Activated CD8-positive, alpha-beta memory T cell treated with anti-CD3 and anti-CD28 coated beads, Interleukin-2, amount 10 ng/mL, durations not matched to agents 7 days and 5 days (primary cell): Measurements from ENCODE around the gene YBX2. TPM values are rescaled to one million over a fixed set of nuclear protein-coding genes. Genes with fewer than 3 reads are reported as not detected.

Experiments
- ATAC-seq: fragments of 150-1000 bp; cut with Tn5 transposase; one replicate; pipeline ENCODE4 v1.10.0; 2021; ENCODE audit warnings: moderate library complexity
- CTCF ChIA-PET: fragments of 350-600 bp; sonication (Branson Sonifier 250); formaldehyde crosslinking; loops from one replicate; lab custom pipeline; 2021; ENCODE audit warnings: antibody characterized with exemption; lab: Charles Lee
- DNase-seq: peaks from one replicate; pipeline ENCODE4 v3.0.0-alpha.2; 2020
- H3K27ac Mint-ChIP-seq: one replicate; pipeline ENCODE4 v1.8.0; 2021; ENCODE audit warnings: mild to moderate bottlenecking, mixed read lengths
- H3K27me3 Mint-ChIP-seq: one replicate; pipeline ENCODE4 v1.8.0; 2021; ENCODE audit warnings: mixed read lengths
- H3K36me3 Mint-ChIP-seq: one replicate; pipeline ENCODE4 v1.8.0; 2021; ENCODE audit warnings: mild to moderate bottlenecking, mixed read lengths
- H3K4me1 Mint-ChIP-seq: one replicate; pipeline ENCODE4 v1.8.0; 2021; ENCODE audit warnings: mixed read lengths
- H3K4me3 Mint-ChIP-seq: one replicate; pipeline ENCODE4 v1.8.0; 2021; ENCODE audit warnings: mild to moderate bottlenecking, moderate library complexity, mixed read lengths
- H3K9me3 Mint-ChIP-seq: one replicate; pipeline ENCODE4 v1.8.0; 2022; ENCODE audit warnings: low read depth, mixed read lengths
- total RNA-seq, 2 experiments: library from RNA; stranded (reverse); gene quantifications; one replicate each; pipeline ENCODE4 v1.2.3, GENCODE V29; 2021

YBX2 gene
- total RNA-seq, 2 experiments from 2014 or later, result 0.35 to 1.4 TPM

DNA sequence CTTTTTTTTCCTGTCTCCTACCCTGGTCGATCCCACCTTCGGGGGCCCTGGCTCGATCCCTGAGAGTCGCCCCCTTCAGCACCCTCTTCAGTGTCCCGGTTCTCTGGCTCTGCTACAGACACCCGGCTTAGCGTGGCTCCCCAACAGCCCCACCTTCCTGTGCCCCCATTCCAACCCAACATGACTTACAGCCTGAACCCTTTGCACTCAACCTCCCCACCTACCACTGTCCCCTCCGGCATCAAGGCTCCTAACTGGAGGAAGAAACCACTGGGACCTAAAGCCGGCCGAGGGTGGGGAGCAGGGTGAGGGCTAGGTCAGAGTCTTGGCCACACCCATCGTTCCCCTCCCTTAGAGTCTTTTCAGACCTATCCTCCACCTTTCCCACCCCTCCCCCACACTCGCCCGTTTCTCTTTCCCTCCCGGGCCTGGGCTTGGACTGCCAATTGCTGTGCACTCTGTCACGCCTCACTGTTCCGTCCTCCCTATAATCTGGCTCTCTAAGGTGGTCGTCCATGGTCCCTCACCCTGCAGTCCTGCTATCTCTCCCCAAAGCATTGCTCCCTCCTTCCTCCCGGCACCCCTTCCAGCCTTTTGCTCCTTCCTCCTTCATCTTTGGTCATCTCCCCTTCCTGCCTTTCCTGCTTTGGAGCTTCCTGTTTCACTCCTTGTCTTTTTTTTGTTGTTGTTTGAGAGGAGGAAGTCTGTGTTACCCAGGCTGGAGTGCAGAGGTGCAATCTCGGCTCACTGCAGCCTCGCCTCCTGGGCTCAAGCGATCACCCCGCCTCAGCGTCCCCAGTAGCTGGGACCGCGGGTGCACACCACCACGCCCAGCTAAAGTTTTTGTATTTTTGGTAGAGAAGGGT is 31.3 kb downstream of the YBX2 start:
- Mint-ChIP-seq H3K4me1 (peaks cover 24% of the 10 kb centered on the region), H3K36me3 (no peaks in the 10 kb centered on the region), H3K9me3 (no peaks in the 10 kb centered on the region), H3K27ac (no peak overlapping the region), H3K4me3 (peak overlapping the region; percentile 63), H3K27me3 (peaks cover 36% of the 10 kb centered on the region)
- no peak for DNase-seq
- CTCF ChIA-PET, result interaction anchor here (1.0 to 2.0 kb wide), 3 partner anchors 33 to 174 kb away, joined by 3 to 7 read pairs (median 5); no protein-coding TSS in a partner anchor
- ATAC-seq, result peak; percentile 8

DNA sequence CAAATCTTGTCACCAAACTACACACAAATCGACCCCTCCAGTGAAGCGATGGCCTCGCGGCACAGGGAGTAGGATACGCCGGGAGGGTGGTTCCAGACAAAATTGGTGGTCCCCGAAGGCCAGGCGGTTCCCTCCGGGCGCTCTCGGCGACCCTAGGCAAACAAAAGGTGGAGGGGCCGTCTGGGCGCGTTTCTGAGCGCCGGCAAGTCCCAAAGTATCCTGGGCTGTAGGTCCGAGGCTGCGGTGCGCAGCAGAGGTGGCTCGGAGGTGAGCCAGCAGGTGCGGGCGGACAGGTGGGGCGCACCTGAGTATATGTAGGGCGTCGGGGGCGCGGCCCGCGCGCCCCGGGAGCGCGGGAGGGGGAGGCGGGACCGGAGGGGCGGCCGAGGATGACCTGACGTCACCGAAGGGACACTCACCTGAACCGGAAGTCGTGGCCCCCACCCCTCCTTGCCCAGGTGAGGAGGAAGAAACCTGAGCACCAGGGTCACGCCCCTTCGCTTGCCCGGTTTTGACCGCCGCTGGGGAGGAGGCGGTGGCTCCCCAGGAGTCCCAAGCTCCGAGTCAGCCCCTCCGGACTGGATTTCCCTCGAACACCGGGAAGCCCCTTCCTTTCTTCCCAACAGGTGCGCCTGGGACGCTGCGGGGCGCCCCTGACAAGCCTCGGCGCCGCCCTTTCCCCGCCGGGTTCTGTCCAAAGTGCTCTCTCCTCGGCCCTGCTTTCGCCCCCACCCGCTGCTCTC is 32.1 kb downstream of the YBX2 start, which contains the start of gene CLDN7:
Gene CLDN7, minus strand, starts transcription at position 287 of the 743 bp plus-strand sequence. CDS start 435 bp downstream, outside the sequence.
- ATAC-seq (no peak), DNase-seq (no peak)
- H3K27ac Mint-ChIP-seq, result no peak within 1 kb of the TSS
- H3K4me1 Mint-ChIP-seq, result peaks cover 24% of the 10 kb centered on the region
- no peaks in the 10 kb centered on the region for H3K9me3 Mint-ChIP-seq
- peaks cover 36% of the 10 kb centered on the region for H3K27me3 Mint-ChIP-seq
- CTCF ChIA-PET, result interaction anchor here (1.1 to 1.6 kb wide), 3 partner anchors 18 to 41 kb away, joined by 3 to 5 read pairs (median 3); no protein-coding TSS in a partner anchor
- H3K36me3 Mint-ChIP-seq, result no peaks in the 10 kb centered on the region
- peak within 1 kb of the TSS; percentile 63 for H3K4me3 Mint-ChIP-seq

DNA sequence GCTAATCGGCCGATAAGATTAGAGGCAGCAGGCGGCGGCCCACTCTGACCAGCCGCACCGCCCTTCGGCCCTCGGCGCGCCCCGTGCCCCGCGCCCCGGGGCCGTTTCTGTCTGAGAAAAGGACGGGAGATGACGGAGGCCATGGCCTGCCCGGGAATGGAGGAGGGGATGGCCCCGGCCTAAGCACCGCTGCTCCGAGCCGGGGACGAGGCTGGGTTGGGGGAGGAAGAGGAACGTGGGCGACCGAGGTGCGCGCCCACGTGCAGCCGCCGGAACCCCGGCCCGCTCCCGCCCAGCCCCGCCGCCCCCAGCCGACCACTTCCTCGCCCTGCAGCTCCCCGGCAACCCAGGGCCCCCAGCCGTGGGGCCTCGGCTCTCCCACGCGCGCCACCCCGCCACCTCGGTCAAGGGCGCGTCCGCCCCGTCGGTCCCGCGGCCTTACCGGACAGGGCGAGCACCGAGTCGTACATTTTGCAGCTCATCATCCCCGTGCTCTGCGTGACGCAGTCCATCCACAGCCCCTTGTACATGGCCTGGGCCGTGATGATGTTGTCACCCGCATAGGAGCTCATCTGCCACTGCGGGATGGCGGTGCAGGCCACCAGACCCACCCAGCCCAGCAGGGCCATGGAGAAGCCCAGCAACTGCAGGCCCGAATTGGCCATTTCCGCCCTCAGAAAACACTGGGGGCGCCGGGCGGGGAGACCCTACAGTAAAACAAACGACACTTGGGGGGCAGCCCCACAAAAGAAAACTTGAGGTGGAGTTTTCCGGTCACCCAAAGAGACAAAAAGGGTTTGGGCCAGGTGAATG is 32.9 kb downstream of the YBX2 start:
- Mint-ChIP-seq H3K27me3 (peaks cover 32% of the 10 kb centered on the region), H3K9me3 (no peaks in the 10 kb centered on the region), H3K36me3 (peaks cover 4% of the 10 kb centered on the region), H3K4me1 (peaks cover 27% of the 10 kb centered on the region), H3K27ac (no peak overlapping the region), H3K4me3 (peak overlapping the region; percentile 55)
- DNase-seq (no peak), ATAC-seq (peak; percentile 52)
- CTCF ChIA-PET, result interaction anchor here (1.1 to 1.6 kb wide), 3 partner anchors 19 to 41 kb away, joined by 3 to 5 read pairs (median 3); no protein-coding TSS in a partner anchor

DNA sequence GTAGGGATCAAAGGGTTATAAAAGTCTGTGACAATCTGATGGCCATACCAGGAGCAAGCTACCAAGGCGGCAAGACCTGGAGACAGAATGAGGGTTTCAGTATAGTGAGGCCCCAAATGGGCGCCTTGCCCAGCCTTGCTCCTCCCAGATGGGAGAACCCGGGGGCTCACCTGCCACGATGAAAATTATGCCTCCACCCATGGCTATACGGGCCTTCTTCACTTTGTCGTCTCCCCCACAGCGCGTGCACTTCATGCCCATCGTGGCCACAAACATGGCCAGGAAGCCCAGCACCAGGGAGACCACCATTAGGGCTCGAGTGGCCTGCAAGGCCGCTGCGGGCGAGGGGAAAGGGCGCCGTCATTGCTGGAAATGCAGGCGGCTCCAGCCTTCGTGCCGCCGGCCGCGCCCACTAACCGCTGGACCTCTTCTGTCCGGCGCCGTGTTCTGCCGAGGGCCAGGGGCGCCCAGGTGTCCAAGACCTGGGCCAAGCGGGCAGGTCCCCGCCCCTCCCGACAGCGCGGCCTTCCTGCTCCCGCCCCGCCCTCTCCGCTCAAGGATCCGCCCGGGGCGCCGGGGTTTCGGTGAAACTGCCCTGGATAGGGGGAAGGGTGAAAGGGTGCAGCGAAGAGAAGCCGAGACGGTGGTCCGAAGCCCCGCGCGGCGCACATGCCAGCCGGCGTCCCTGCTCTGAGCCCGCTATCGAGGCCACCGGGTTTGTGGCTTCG is 33.6 kb downstream of the YBX2 start:
- no peak overlapping the region for H3K27ac Mint-ChIP-seq
- CTCF ChIA-PET, result interaction anchor here (1.1 to 1.7 kb wide), 4 partner anchors 20 to 40 kb away, joined by 3 to 6 read pairs (median 4); partner anchors contain the start of gene SLC2A4
- H3K9me3 Mint-ChIP-seq, result no peaks in the 10 kb centered on the region
- H3K27me3 Mint-ChIP-seq, result peaks cover 28% of the 10 kb centered on the region
- ATAC-seq, result peak; percentile 62
- DNase-seq, result no peak
- peak overlapping the region; percentile 49 for H3K4me3 Mint-ChIP-seq
- peaks cover 26% of the 10 kb centered on the region for H3K4me1 Mint-ChIP-seq
- peaks cover 8% of the 10 kb centered on the region for H3K36me3 Mint-ChIP-seq

DNA sequence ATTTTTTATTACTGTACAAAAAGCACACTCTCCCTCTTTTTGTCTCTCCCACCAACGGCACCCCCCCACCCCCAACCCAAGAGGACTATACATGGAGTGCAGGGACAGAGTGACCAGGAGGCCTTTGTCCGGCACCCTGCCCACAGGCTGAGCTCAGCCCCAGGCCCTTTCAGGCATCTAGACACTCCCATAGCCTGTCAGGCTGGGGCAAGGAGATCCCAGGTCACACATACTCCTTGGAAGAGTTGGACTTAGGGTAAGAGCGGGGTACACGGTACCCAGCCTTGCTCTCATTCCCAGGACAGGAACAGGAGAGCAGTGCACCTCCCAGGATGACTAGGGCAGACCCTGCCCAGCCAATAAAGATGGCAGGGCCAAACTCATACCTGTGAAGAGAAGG is 34.3 kb downstream of the YBX2 start:
- H3K27ac Mint-ChIP-seq, result no peak overlapping the region
- peaks cover 28% of the 10 kb centered on the region for H3K27me3 Mint-ChIP-seq
- no peak for ATAC-seq
- no peaks in the 10 kb centered on the region for H3K9me3 Mint-ChIP-seq
- no peak for DNase-seq
- H3K36me3 Mint-ChIP-seq, result peaks cover 8% of the 10 kb centered on the region
- CTCF ChIA-PET, result interaction anchor here (1.7 kb wide), 1 partner anchor 21 kb away, joined by 6 read pairs; the partner anchor contains the start of gene SLC2A4
- H3K4me3 Mint-ChIP-seq, result peak overlapping the region; percentile 24
- peaks cover 26% of the 10 kb centered on the region for H3K4me1 Mint-ChIP-seq

DNA sequence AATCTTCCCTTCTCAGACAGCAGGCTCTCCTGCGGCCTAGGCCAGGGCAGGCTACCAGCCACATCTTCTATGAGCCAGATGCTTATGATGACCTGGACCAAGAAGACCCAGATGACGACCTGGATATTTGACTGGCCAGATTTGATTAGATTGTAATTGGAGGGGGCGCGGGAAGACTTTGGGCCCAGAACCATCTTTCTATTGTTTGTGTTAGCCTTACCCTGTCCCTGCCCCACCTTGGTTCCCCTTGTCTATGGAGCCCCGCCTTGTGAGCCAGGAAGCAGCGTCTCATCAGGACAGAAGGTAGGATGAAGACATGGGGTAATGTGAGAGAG is 34.9 kb downstream of the YBX2 start:
- H3K27ac Mint-ChIP-seq, result no peak overlapping the region
- H3K9me3 Mint-ChIP-seq, result no peaks in the 10 kb centered on the region
- DNase-seq, result no peak
- no peak for ATAC-seq
- H3K27me3 Mint-ChIP-seq, result peaks cover 26% of the 10 kb centered on the region
- CTCF ChIA-PET, result interaction anchor here (1.7 kb wide), 1 partner anchor 22 kb away, joined by 6 read pairs; the partner anchor contains the start of gene SLC2A4
- no peak overlapping the region for H3K4me3 Mint-ChIP-seq
- peaks cover 14% of the 10 kb centered on the region for H3K36me3 Mint-ChIP-seq
- peaks cover 26% of the 10 kb centered on the region for H3K4me1 Mint-ChIP-seq

DNA sequence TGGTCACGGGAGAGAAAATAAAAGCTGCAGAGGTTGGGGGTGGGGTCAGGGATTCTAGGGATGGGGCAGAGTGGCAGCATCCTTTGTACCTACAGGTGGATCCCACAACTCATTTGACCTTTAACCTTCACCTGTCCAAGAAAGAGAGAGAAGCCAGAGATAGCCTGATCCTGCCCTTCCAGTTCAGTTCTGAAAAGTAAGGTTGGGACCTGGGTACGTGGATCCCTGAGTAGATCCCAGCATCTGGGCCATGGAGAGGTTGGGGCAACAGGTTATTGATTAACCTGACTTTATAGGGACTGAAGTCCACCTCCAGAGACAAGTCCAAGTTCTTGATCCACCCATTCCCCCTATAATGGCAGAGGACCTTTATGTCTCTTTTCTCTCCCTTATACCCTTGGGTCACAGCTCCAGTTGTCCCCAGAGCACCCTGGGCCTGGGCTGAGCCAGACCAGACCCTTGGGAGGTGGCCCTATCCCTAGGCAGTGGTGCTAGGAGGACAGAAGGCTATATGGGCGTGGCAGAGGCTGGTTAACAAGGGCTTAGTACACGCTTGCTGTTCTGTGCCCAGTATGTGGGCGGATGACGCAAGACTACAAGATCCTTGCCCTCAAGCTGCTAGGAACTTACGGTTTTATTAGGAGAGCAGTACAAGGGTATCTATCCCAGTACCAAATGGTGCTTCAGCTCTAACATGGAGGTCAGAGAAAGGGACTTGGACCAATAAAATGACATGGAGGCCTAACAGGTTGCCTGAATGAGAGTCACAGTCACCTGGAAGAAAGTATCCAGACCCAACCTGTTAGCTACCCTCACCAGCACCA is 35.5 kb downstream of the YBX2 start:
- Mint-ChIP-seq H3K27me3 (peaks cover 20% of the 10 kb centered on the region), H3K36me3 (peaks cover 16% of the 10 kb centered on the region), H3K4me1 (peaks cover 27% of the 10 kb centered on the region), H3K27ac (no peak overlapping the region), H3K9me3 (no peaks in the 10 kb centered on the region), H3K4me3 (no peak overlapping the region)
- CTCF ChIA-PET, result interaction anchor here (1.7 kb wide), 1 partner anchor 22 kb away, joined by 6 read pairs; the partner anchor contains the start of gene SLC2A4
- ATAC-seq, result no peak
- DNase-seq, result no peak

DNA sequence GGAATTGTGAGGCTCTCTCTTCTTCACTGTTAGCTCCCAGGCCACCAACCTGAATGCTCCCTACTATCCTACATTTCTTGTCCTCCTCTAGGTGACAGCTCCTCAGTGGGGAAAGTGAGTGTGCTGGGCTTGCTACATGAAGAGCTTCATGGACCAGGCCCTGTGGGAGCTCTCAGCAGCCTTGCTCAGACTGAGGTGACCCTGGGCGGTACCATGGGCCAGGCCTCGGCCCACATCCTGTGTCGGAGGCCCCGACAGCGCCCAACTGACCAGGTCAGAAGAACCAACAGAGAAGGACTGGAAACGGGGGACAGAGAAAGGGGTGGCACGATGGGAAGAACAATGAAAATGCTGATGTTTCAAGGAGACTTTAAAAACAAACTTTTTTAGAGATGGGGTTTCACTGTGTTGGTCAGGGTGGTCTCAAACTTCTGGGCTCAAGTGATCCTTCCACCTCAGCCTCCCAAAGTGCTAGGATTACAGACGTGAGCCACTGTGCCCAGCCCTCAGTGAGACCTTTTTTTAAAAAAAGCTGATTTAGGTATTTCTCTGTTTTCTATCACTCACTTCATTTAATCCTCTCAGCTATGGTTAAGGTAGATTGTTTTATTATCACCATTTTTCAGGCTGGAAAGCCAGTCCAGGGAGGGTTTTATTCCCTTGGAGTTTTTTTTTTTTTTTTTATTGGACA is 37.5 kb downstream of the YBX2 start:
- H3K4me3 Mint-ChIP-seq, result no peak overlapping the region
- H3K36me3 Mint-ChIP-seq, result peaks cover 21% of the 10 kb centered on the region
- H3K9me3 Mint-ChIP-seq, result no peaks in the 10 kb centered on the region
- no peak for DNase-seq
- CTCF ChIA-PET, result interaction anchor here (1.4 kb wide), 1 partner anchor 8 kb away, joined by 4 read pairs; no protein-coding TSS in a partner anchor
- peaks cover 23% of the 10 kb centered on the region for H3K4me1 Mint-ChIP-seq
- ATAC-seq, result no peak
- H3K27ac Mint-ChIP-seq, result peak overlapping the region; percentile 47
- peaks cover 3% of the 10 kb centered on the region for H3K27me3 Mint-ChIP-seq

DNA sequence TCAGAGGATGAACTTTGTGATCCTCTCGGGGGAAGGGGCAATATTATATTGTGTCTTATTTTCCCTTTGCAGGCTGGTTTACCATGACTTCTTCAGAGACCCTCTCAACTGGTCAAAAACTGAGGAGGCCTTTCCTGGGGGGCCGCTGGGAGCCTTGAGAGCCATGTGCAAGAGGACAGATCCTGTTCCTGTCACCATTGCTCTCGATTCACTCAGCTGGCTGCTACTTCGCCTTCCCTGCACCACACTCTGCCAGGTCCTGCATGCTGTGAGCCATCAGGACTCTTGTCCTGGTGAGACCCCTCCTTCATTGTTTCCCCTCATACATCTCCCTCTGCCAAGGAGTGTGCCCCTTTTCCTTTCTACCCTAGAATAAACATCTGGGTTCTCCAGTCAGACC is 39.9 kb downstream of the YBX2 start:
- Mint-ChIP-seq H3K36me3 (peaks cover 21% of the 10 kb centered on the region), H3K4me1 (peaks cover 31% of the 10 kb centered on the region), H3K27me3 (no peaks in the 10 kb centered on the region), H3K4me3 (no peak overlapping the region), H3K9me3 (no peaks in the 10 kb centered on the region), H3K27ac (no peak overlapping the region)
- CTCF ChIA-PET, result interaction anchor here (0.7 to 1.5 kb wide), 3 partner anchors 42 to 1817 kb away, joined by 3 to 5 read pairs (median 3); no protein-coding TSS in a partner anchor
- DNase-seq (no peak), ATAC-seq (no peak)

DNA sequence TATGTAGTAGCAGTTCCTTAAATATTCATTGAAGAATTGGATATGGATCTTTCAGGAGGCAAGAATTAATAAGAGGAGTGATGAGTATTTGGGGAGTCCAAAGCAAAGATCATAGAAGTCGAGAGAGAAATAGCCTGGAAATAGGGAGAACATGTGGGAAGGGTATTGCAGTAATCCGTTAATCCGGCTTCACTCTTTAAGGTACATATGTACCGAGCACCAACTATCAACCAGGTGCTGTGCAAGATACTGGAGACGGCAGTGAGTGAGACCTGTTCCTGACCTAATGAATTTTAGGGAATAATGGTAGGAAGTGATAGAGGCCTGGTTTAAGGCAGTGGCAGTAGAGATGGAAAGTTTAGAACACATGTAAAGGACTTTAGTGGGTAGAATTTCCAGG is 41.4 kb downstream of the YBX2 start:
- peak overlapping the region; percentile 91 for H3K4me3 Mint-ChIP-seq

More for the DNA sequence above, 41.4 kb downstream of the YBX2 start:
- CTCF ChIA-PET, result no interaction called here
- no peak for DNase-seq
- Mint-ChIP-seq H3K36me3 (peaks cover 21% of the 10 kb centered on the region), H3K27me3 (no peaks in the 10 kb centered on the region), H3K27ac (peak overlapping the region; percentile 99), H3K9me3 (no peaks in the 10 kb centered on the region), H3K4me1 (peaks cover 41% of the 10 kb centered on the region)
- no peak for ATAC-seq
